ENCODE data around the gene NKX6-1. TPM values are rescaled to one million over a fixed set of nuclear protein-coding genes. Genes with fewer than 3 reads are reported as not detected.

The NKX6-1 gene
- not detected in 2 replicates for total RNA-seq

DNA sequence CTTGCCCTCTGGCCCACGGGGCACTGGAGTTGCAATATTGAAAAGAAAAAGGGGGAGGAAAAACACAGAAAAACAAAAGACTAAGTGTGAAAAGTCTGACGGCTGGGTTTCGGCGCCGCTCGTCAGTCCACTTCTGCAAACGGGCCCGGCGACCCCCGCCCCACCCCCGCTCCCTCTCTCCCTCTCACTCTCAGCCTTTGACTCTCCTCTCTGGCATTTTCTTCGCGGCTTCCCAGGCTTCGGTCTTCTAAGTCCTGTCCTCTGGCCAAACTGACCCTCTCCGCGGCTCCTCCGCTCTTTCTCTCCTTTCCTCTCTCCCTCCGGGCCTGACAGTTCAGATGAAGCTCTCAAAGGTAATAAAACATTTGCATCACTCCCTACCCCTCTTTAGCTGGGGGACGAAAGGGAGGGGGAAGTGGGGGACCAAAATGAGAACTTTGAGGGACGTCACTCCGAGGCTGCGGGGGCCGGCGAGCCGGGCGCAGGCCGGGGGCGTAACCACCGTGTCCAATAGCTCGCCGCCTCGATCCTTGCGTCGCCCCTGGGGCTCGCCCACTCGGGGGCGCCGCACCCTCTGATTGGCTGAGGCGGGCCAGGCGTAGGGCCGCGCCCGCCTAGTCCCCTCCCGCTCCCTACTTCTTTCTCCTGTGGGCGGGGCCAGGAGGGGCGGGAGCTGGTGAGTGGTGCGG is at the start of gene NKX6-1:
Gene NKX6-1, minus strand, starts transcription at position 358 of the 689 bp plus-strand sequence. CDS start 1,064 bp downstream, outside the sequence.

Other genes with a start within 250 kb of the NKX6-1 start
- 0.13 and 0.25 TPM in 2 replicates for gene CDS1, start 83.8 kb upstream of the NKX6-1 start, total RNA-seq